HTERT RPE-1 (cell line): Measurements from ENCODE around the gene PDGFRB.

Source experiments
- in situ Hi-C: fragments of 300-500 bp; cut with MboI; formaldehyde crosslinking; loops from 4 replicates; pipeline ENCODE4 v1.14.3; 2020; ENCODE audit warnings: low sequenced_read_pairs

Gene PDGFRB

DNA sequence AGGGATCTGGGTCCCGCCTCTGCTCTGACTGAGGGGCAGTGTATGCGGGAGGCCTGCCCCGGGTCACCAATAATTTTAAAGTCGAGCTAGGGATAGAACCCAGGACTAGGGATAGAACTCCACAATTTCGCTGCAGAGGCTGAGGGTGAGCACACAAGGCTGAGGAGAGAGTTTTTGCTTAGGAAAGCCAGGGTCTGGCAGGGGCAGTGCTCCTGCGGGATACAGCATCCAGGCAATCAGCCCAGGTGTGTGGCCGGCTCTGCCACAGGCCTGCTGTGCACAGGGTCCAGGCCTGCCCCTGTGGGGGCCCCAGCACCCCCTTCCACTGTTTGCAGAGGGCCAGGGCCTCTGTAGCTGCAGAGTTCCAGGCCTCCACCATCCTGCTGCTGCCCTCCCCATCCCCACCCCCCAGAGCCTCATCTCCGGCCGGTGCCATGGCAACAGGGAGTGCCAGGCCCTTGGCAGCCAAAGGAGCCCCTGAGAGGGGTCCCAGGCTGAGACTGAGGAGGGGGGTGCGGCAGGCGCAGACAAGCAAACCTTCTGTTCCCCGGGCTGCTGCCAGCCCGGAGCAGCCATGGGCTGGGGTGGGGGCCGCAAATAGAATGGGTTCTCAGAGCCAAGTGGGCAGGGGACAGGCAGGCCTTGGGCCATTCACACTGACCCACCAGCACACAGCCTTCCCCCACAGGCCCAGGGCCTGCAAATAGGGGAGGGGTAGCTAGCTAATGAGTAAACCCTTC is 8.6 kb downstream of the PDGFRB start:
- in situ Hi-C loops: no loop called here

DNA sequence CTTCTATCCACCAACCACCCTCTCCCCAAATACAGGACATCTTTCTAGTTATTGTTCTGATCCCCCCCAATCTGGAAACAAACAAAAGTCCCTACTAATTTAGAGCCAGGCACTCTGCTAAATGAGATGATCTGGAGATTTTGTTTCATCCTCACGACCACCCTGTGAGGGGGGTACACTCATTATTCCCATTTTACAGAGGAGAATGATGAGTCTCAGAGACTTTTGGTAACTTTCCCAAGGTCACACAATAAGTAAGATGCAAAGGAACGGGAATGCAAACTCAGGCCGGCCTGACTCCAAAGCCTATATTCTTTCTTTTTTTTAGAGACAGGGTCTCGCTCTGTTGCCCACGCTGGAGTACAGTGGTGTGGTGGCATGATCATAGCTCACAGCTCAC is 9.4 kb downstream of the PDGFRB start:
- in situ Hi-C loops: no loop called here

DNA sequence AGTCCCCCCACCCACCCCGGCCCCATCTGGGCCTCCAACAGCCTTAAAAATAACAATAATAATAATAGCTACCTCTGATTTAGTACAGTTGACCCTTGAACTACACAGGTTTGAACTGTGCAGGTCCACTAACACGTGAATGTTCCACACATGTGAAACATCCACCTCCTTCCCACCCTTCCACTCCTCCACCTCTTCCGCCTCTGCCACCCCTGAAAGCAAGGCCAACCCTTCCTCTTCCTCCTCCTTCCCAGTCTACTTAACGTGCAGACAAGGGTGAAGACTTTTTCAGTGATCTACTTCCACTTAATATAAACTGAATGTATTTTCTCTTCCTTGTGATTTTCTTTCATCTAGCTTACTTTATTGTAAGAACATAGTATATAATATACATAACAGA is 10.8 kb downstream of the PDGFRB start:
- in situ Hi-C loops: no loop called here

DNA sequence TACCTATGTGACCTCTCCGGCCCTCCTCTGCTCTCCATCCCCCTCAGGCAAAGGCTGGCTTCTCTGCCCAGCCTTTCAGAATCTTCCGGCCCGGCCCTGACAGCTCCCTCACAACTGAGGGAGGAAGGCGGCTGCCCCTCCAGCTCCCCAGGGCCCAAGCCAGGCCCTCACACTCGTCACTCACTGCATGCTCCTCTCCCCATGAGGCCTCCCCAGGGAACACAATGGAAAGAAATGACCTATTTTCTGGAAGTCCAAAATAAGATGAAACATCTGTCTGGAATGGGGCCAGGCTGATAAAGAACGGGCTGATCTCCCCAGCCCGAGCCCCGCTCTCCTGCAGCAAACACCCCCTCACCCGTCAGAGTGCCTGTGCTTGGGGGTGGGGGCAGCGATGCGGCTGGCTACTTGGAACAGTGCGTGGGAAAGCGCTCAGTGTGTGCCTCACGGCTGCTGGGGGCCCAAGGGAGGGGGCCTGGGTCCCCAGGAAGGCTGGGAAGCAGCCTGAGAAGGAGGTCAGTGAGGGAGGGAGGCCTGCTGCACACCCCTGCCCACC is 11.3 kb downstream of the PDGFRB start:
- in situ Hi-C loops: no loop called here

- in situ Hi-C loops: no loop called here
Measured at GRCh38 chr5:150143350-150144245, 12.0 kb downstream of the PDGFRB start.

- in situ Hi-C loops: no loop called here
Measured at GRCh38 chr5:150142959-150143349, 12.7 kb downstream of the PDGFRB start.

DNA sequence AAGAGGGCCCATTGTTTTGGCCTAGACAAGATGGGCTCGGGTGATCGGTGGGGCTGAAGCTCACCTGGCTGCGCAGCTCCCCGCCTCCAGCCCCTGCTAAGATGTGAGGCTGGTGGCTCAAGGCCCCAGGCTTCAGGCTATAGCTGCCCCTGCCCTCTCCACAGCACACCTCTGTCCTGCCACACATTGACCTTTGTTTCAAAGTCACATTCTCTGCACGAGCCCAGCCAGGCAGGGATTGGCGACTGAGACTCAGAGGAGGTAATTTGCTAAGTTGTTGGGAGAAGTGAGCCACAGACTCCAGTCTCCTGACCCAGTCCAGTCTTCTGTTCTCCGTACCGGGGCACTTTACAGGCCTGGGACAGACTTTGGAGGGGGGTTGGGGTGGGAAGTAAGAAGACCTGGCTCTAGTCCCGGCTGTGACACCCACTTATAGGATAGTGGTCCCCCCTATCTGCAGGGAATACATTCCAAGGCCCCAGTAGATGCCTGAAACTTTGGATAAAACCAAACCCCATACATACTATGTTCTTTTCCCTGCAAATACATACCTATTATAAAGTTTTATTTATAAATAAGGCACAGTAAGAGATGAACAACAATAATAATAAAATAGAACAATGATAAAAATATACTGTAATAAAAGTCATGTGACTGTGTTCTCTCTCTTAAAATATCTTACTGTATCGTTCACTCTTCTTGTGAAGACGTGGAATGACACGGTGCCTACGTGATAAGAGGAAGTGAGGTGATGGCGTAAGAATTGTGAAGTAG is 13.3 kb downstream of the PDGFRB start:
- in situ Hi-C loops: no loop called here

DNA sequence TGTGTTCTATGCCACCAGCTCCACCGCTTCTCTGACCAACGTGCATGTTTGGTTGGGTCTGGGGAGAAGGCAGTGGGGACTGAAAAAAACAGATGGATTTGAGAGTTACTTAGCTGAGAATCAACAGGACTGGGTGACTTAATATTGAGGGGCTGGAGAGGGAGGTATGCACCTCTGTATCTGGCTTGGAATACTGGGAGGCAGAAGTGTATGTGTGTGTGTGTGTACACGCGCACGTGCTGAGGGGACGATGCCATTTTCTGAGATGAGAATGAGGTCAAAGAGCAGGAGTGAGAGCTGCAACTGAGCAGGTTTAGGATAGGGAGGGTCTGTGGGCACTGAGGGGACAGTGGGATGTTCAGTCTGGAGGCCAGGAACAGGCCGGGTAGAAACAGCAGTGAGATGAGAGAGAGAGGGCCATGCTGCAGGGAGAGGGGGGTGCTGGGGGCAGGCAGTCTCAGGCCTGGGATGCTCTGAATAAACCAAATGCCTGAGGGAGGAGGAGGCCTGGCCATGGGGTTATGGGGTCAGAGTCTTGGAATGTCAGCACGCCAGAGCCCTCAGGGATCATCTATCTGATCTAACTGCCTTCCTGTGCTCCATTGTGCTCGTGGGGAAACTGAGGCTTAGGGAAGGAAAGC is 14.0 kb downstream of the PDGFRB start:
- in situ Hi-C loops: no loop called here

DNA sequence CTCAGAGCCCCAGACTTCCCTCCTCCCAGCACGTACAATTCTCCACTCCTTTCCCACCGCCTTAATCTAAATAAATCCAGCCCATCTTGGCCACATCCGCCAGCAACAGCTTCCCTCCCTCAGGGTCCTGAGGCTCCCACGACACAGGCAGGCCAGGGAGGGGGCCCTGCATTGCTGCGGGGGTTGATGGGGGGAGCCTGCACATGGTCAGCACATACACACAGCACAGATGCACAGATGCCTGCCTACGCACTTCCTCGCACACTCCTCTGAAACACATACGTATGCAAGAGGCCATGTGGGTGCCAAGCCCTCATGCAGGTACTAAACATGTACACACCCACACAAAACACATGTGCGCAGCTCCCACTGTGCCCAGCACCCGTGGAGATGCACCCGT is 14.8 kb downstream of the PDGFRB start:
- in situ Hi-C loops: no loop called here

DNA sequence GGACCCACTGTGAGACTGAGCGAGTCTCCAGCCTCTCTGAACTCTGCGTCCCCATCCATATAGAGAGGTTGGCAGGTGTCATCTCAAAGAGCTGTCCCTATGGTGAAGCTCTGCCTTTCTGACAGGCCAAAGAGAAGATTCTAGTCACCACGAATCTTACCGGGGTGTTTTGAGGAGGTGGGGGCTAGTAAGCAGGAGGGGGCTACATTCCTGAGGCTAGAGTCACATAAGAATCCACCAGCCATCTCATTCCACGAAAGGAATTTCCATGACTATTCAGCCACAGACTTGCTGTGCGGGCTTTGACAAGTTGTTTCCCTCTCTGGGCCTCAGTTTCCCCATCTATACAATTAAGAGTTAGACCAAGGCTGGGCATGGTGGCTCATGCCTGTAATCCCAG is 16.3 kb downstream of the PDGFRB start:
- in situ Hi-C loops: no loop called here

GRCh38 chr5:150138551-150139265 is 16.9 kb downstream of the PDGFRB start:
- in situ Hi-C loops: no loop called here

DNA sequence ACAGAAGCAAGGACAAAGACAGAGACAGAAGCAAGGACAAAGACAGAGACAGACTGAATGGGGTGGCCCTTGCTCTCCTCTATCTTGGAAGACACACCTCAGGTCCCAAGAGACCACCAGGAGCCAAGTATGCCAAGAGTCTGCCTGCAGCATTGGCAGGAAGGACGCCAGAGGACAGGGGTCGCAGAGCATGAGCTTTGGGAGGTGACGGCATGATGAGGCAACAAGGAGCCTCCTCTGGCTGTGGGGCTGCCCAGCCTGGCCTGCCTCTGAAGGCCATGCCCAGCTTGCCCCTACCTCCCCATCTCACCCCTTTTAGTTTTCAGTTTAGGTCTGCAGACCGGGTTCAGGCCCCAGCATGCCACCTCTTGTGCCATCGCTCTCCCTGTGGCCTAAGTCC is 17.6 kb downstream of the PDGFRB start:
- in situ Hi-C loops: no loop called here

GRCh38 chr5:150137168-150137957 is 18.3 kb downstream of the PDGFRB start:
- in situ Hi-C loops: no loop called here

- in situ Hi-C loops: no loop called here
Measured at GRCh38 chr5:150136305-150137167, 19.1 kb downstream of the PDGFRB start.

DNA sequence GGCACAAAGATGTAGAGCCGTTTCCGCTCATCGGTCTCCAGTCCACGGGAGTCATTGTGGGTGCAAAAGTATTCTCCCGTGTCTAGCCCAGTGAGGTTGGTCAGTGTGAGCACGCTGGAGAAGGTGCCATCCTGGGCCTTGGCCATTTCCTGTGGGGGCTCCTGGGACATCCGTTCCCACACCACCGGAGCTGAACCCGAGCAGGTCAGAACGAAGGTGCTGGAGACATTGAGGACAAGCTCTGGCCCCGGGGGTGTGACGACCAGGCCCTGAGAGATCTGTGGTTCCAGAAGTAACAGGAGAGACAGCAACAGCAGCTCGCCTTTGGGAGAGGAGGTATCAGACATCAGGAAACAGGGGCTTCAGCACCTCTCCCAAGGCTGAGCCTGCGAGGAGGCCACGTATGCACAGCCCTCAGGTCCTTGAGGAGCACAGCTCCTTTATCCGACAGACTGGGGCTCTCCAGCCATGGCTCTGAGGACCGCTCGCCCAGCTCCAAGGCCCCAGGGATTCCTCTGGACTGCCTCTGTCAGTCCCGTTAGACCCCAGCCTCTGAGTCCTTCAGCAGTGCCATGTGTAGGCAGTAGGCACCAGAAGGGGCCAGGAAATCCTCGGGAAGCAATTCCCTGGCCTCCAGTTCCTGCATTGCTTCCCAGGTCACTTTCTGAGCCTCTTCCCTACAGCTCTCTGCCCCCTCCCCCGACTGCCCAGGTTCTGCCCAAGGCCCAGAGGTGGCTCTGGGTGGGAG is 19.9 kb downstream of the PDGFRB start:
- in situ Hi-C loops: no loop called here

DNA sequence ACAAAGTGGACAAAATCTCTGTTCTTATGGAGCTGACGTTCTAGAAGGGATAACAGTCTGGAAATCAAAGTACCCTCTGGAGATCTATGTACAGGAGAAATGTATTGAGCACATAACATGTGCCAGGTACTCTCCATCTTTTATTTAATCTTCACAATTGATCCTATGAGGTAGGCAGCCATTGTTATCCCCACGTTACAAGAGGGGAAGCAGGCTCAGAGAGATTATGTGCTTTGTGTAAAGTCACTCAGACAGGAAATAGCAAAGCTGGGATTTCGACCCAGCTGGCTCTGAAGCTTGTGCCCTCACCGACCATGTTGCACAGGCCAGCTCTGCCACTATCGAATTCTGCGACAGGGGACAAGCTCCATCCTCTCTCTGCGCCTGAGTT is 21.5 kb downstream of the PDGFRB start:
- in situ Hi-C loops: no loop called here

GRCh38 chr5:150133581-150134197 is 22.0 kb downstream of the PDGFRB start:
- in situ Hi-C loops: no loop called here
